DND-41 (cell line): Measurements from ENCODE around the gene RNU2-1.
A peak's percentile ranks its signal among the peaks of the same experiment; 100 is the strongest.

Experiments used
- ATAC-seq: fragments of 200-7000 bp; cut with Tn5 transposase; 3 replicates; pipeline ENCODE4 v1.9.1; 2021; ENCODE audit warnings: low read depth; ENCODE audit not compliant: insufficient read depth
- DNase-seq: peaks from one replicate; pipeline ENCODE4 v3.0.0-alpha.2; 2020
- H2AFZ ChIP-seq: 2 replicates; pipeline ENCODE4 v1.6.0; 2012; ENCODE audit warnings: low read depth, low read length
- H3K27ac ChIP-seq: 2 replicates; pipeline ENCODE4 v1.5.1; 2012; ENCODE audit warnings: low read length, inconsistent platforms
- H3K27me3 ChIP-seq: fragments of 200-600 bp; sonication (generic); 2 replicates; pipeline ENCODE4 v1.6.0; 2012; ENCODE audit warnings: low read length, mild to moderate bottlenecking, inconsistent platforms; ENCODE audit not compliant: insufficient read depth, poor library complexity
- H3K36me3 ChIP-seq: 2 replicates; pipeline ENCODE4 v1.5.1; 2012; ENCODE audit warnings: low read length, inconsistent platforms; ENCODE audit not compliant: insufficient read depth
- H3K4me1 ChIP-seq: 2 replicates; pipeline ENCODE4 v1.5.1; 2012; ENCODE audit warnings: mild to moderate bottlenecking, low read length; ENCODE audit not compliant: insufficient read depth
- H3K4me2 ChIP-seq: 2 replicates; pipeline ENCODE4 v1.6.0; 2012; ENCODE audit warnings: mild to moderate bottlenecking, moderate library complexity, low read length, inconsistent platforms; ENCODE audit not compliant: insufficient read depth
- H3K4me3 ChIP-seq, 2 experiments: fragments of 200-600 bp in 1 of 2; shearing (Covaris generic) in 1 of 2; 2 replicates each; pipeline ENCODE4 v1.5.1; 2012 to 2016; ENCODE audit warnings: inconsistent platforms in 2 of 2, low read length in 2 of 2, mild to moderate bottlenecking in 2 of 2, low read depth in 1 of 2, moderate library complexity in 1 of 2
- H3K79me2 ChIP-seq: 2 replicates; pipeline ENCODE4 v1.6.0; 2012; ENCODE audit warnings: low read length, inconsistent platforms; ENCODE audit not compliant: insufficient read depth
- H3K9ac ChIP-seq: 2 replicates; pipeline ENCODE4 v1.6.0; 2012; ENCODE audit warnings: low read depth, mild to moderate bottlenecking, inconsistent platforms, low read length, moderate library complexity
- H3K9me3 ChIP-seq: 2 replicates; pipeline ENCODE4 v1.5.1; 2012; ENCODE audit warnings: low read length, moderate library complexity, mild to moderate bottlenecking, inconsistent platforms; ENCODE audit not compliant: insufficient read depth, severe bottlenecking
- H4K20me1 ChIP-seq: 2 replicates; pipeline ENCODE4 v1.6.0; 2012; ENCODE audit warnings: low read length; ENCODE audit not compliant: insufficient read depth
- CTCF ChIP-seq: IDR thresholded peaks from 2 replicates; pipeline ENCODE4 v1.5.1; 2012; ENCODE audit warnings: borderline replicate concordance, low read length, moderate library complexity, mild to moderate bottlenecking; ENCODE audit not compliant: poor library complexity, severe bottlenecking; ENCODE audit errors: extremely low read depth
- EZH2 ChIP-seq: IDR thresholded peaks from 3 replicates; pipeline ENCODE4 v1.6.1; 2012; ENCODE audit warnings: borderline replicate concordance, low read depth, mild to moderate bottlenecking, moderate library complexity, low read length, inconsistent platforms; ENCODE audit not compliant: severe bottlenecking

The RNU2-1 gene

GRCh38 chr17:43216369-43216761, 17.4 kb downstream of the RNU2-1 start:
- H3K4me1 ChIP-seq, result peaks cover 20% of the 10 kb centered on the region
- H3K79me2 ChIP-seq, result peaks cover 7% of the 10 kb centered on the region
- H3K4me2 ChIP-seq, result no peak overlapping the region
- no peak for DNase-seq
- no peak overlapping the region for H3K9ac ChIP-seq
- no peak for ATAC-seq
- no peaks in the 10 kb centered on the region for H4K20me1 ChIP-seq
- H2AFZ ChIP-seq, result no peak overlapping the region
- TF ChIP-seq EZH2 (no peak), CTCF (no peak)
- H3K27ac ChIP-seq, result no peak overlapping the region
- no peak overlapping the region for H3K4me3 ChIP-seq
- no peaks in the 10 kb centered on the region for H3K9me3 ChIP-seq
- peaks cover 17% of the 10 kb centered on the region for H3K36me3 ChIP-seq
- H3K27me3 ChIP-seq, result no peaks in the 10 kb centered on the region

- no peaks in the 10 kb centered on the region for H3K9me3 ChIP-seq
- H2AFZ ChIP-seq, result no peak overlapping the region
- no peak overlapping the region for H3K9ac ChIP-seq
- H3K79me2 ChIP-seq, result peaks cover 7% of the 10 kb centered on the region
- TF ChIP-seq CTCF, result no peak
- H3K36me3 ChIP-seq, result peaks cover 17% of the 10 kb centered on the region
- peaks cover 30% of the 10 kb centered on the region for H3K4me1 ChIP-seq
- DNase-seq (no peak), ATAC-seq (no peak)
- H3K27ac ChIP-seq, result no peak overlapping the region
- no peaks in the 10 kb centered on the region for H3K27me3 ChIP-seq
- H4K20me1 ChIP-seq, result no peaks in the 10 kb centered on the region
- H3K4me3 ChIP-seq, result no peak overlapping the region
- no peak overlapping the region for H3K4me2 ChIP-seq
Observed at GRCh38 chr17:43215341-43215740, 18.4 kb downstream of the RNU2-1 start.

GRCh38 chr17:43213545-43213944, 20.2 kb downstream of the RNU2-1 start:
- no peak for ATAC-seq
- peaks cover 34% of the 10 kb centered on the region for H3K4me1 ChIP-seq

More at GRCh38 chr17:43213545-43213944, 20.2 kb downstream of the RNU2-1 start:
- H3K9ac ChIP-seq, result peak overlapping the region; percentile 78; the same call in 1 of the 2 replicates
- H3K79me2 ChIP-seq, result peaks cover 7% of the 10 kb centered on the region
- peaks cover 22% of the 10 kb centered on the region for H3K36me3 ChIP-seq
- H3K27ac ChIP-seq, result peak overlapping the region; percentile 80
- no peak for DNase-seq
- H3K27me3 ChIP-seq, result no peaks in the 10 kb centered on the region
- H3K9me3 ChIP-seq, result no peaks in the 10 kb centered on the region
- H3K4me3 ChIP-seq, result 0 out of 4 replicates have a peak overlapping the region, but pooled peaks of 1 of the 2 experiments have one; percentile 80
- TF ChIP-seq EZH2 (no peak), CTCF (no peak)
- no peak overlapping the region for H2AFZ ChIP-seq
- no peaks in the 10 kb centered on the region for H4K20me1 ChIP-seq
- peak overlapping the region; percentile 88 for H3K4me2 ChIP-seq
